ENCODE data around the gene ATF7.
"Not testable (repeated sequence)": the region's sequence is repeated elsewhere in the genome, so short reads cannot be mapped to it uniquely, and the experiment has no call there.

Gene ATF7

GRCh38 chr12:53625946-53626701, at the start of gene ATF7:
Gene ATF7, minus strand, starts transcription at chr12:53626382. Its CDS starts 25,382 bp downstream, at chr12:53601000.
- FAIRE-seq, result peak; percentile 97

GRCh38 chr12:53674977-53675700, 49.0 kb upstream of the ATF7 start:
- no peak for FAIRE-seq

- no peak for FAIRE-seq
These were observed 44.8 kb upstream of the ATF7 start for GRCh38 chr12:53670971-53671370.

- no peak for FAIRE-seq
These were observed 44.1 kb upstream of the ATF7 start for GRCh38 chr12:53670308-53670707.

GRCh38 chr12:53667080-53667479, 40.9 kb upstream of the ATF7 start:
- no peak for FAIRE-seq

GRCh38 chr12:53664936-53665335, 38.8 kb upstream of the ATF7 start:
- FAIRE-seq, result no peak

- FAIRE-seq, result no peak
These were observed 38.0 kb upstream of the ATF7 start for GRCh38 chr12:53664191-53664590.

- FAIRE-seq, result no peak
These were observed 33.9 kb upstream of the ATF7 start for GRCh38 chr12:53660041-53660440.

- no peak for FAIRE-seq
These were observed 33.4 kb upstream of the ATF7 start for GRCh38 chr12:53659571-53659981.

- FAIRE-seq, result no peak
These were observed 32.9 kb upstream of the ATF7 start for GRCh38 chr12:53659011-53659551.

GRCh38 chr12:53657041-53657440, 30.9 kb upstream of the ATF7 start:
- FAIRE-seq, result no peak

- no peak for FAIRE-seq
These were observed 27.4 kb upstream of the ATF7 start for GRCh38 chr12:53653595-53653994.

GRCh38 chr12:53652366-53652765, 26.2 kb upstream of the ATF7 start:
- no peak for FAIRE-seq

GRCh38 chr12:53651737-53652136, 25.6 kb upstream of the ATF7 start:
- no peak for FAIRE-seq

- not testable (repeated sequence) for FAIRE-seq
These were observed 20.1 kb upstream of the ATF7 start for GRCh38 chr12:53646300-53646699.

- no peak for FAIRE-seq
These were observed 19.0 kb upstream of the ATF7 start for GRCh38 chr12:53645165-53645564.

GRCh38 chr12:53644133-53644532, 18.0 kb upstream of the ATF7 start:
- no peak for FAIRE-seq

- no peak for FAIRE-seq
These were observed 17.2 kb upstream of the ATF7 start for GRCh38 chr12:53643232-53643979.

GRCh38 chr12:53638057-53638456, 11.9 kb upstream of the ATF7 start:
- peak; percentile 81 for FAIRE-seq

- FAIRE-seq, result no peak
These were observed 10.5 kb upstream of the ATF7 start for GRCh38 chr12:53636641-53637040.

GRCh38 chr12:53635708-53636107, 9.5 kb upstream of the ATF7 start:
- FAIRE-seq, result not testable (repeated sequence)

- FAIRE-seq, result no peak
These were observed 5.5 kb upstream of the ATF7 start for GRCh38 chr12:53631721-53632120.

GRCh38 chr12:53627919-53628318, 1.7 kb upstream of the ATF7 start:
- no peak for FAIRE-seq

Measured in G401.6 (cell line).